Epithelial cell of umbilical artery (primary cell): ENCODE measurements around the gene AMOTL2. TPM values are rescaled to one million over a fixed set of nuclear protein-coding genes. Genes with fewer than 3 reads are reported as not detected.

Experiments
- total RNA-seq: library from RNA; depleted of rRNA; stranded (reverse); fragments of >200 nt; gene quantifications from 2 replicates; pipeline ENCODE4 v1.2.3, GENCODE V29; 2014

AMOTL2 gene
- total RNA-seq, result 79.0 and 119 TPM in 2 replicates

DNA sequence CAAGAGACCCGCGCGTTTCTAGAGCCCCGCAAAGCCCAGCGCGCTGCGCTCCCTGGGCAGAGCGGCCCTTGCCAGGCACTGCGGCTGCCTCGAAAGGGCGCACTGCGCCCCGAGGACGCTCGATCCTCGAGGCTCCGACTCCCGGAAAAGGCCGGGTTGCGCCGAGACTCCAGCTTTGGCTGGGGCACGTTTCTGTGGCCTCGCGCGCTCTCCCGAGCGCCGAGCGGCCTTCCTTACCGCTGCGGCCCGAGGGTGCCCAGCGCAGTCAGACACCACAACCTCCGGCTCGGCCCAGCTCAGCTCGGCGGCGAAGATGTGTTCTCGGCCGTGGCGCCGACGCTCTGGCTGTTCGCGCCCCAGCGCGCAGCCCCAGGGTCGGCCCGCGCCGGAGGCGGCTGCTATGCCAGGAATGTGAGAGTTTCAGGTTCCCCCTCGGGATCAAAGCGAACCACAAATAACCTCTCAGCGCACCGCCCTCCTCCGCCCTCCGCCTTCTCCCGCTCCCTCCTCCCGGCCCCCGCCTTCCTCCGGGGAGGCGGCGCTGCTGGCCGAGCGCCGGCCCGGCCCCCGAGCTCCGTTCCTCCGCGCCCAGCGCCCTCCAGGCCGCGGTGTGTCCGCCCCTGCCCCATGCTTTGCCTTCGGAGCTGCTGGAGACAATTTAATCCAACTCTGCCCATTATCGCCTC lies at the start of gene AMOTL2:
Gene AMOTL2 (minus strand): TSS at position 343 of the 686 bp plus-strand sequence. CDS start 3,014 bp downstream, outside the sequence.

Other genes with a start within 250 kb of the AMOTL2 start
- 81.0 and 86.1 TPM in 2 replicates for gene RYK, start 123.6 kb downstream of the AMOTL2 start, total RNA-seq
- 71.5 and 101 TPM in 2 replicates for gene ANAPC13, start 111.5 kb upstream of the AMOTL2 start, total RNA-seq
- 12.8 and 14.6 TPM in 2 replicates for gene CEP63, start 111.6 kb upstream of the AMOTL2 start, total RNA-seq